H1 (cell line): ENCODE measurements around the gene MBLAC2. TPM values are rescaled to one million over a fixed set of nuclear protein-coding genes. Genes with fewer than 3 reads are reported as not detected.

Source experiments
- CTCF ChIA-PET: fragments of 300-600 bp; sonication (Branson Sonifier 250); formaldehyde crosslinking; loops from one replicate; lab custom pipeline; 2021; ENCODE audit not compliant: partially characterized antibody; lab: Charles Lee
- POLR2A ChIA-PET: fragments of 300-600 bp; sonication (Branson Sonifier 250); formaldehyde crosslinking; loops from one replicate; lab custom pipeline; 2021; ENCODE audit warnings: inconsistent platforms; ENCODE audit not compliant: partially characterized antibody; lab: Charles Lee
- DNase-seq, 2 experiments: peaks; one replicate each; pipeline versions ENCODE4 v3.0.0 to v3.0.0-alpha.2; 2010 to 2022; ENCODE audit warnings: low spot score in 2 of 2, low read depth in 1 of 2, mixed read lengths in 1 of 2
- FAIRE-seq: peaks from 2 replicates; lab custom pipeline; 2011; peaks lifted over from hg19 to GRCh38; lab: Jason Lieb, UNC
- H2AFZ ChIP-seq: 2 replicates; pipeline ENCODE4 v1.8.1; 2012; ENCODE audit warnings: low read length, inconsistent platforms
- H2AK5ac ChIP-seq: 2 replicates; pipeline ENCODE4 v1.6.1; 2013; ENCODE audit warnings: low read depth, low read length
- H2BK120ac ChIP-seq: replicated peaks from 2 replicates; pipeline ENCODE3; 2013; ENCODE audit warnings: low read depth, low read length, inconsistent platforms
- H2BK12ac ChIP-seq: 2 replicates; pipeline ENCODE4 v1.6.1; 2013; ENCODE audit warnings: low read depth, low read length
- H2BK15ac ChIP-seq: 2 replicates; pipeline ENCODE4 v1.6.1; 2013; ENCODE audit warnings: low read length
- H2BK20ac ChIP-seq: 2 replicates; pipeline ENCODE4 v1.6.1; 2013; ENCODE audit warnings: low read length
- H2BK5ac ChIP-seq: 2 replicates; pipeline ENCODE4 v1.6.1; 2013; ENCODE audit warnings: low read depth, low read length
- H3K14ac ChIP-seq: 2 replicates; pipeline ENCODE4 v1.6.1; 2013; ENCODE audit warnings: inconsistent platforms; ENCODE audit not compliant: insufficient read length
- H3K18ac ChIP-seq: 2 replicates; pipeline ENCODE4 v1.6.1; 2013; ENCODE audit warnings: low read length; ENCODE audit errors: extremely low read depth
- H3K23ac ChIP-seq: 2 replicates; pipeline ENCODE4 v1.6.1; 2013; ENCODE audit warnings: inconsistent platforms; ENCODE audit not compliant: insufficient read length
- H3K23me2 ChIP-seq: 2 replicates; pipeline ENCODE4 v1.6.1; 2013; ENCODE audit warnings: low read depth, low read length
- H3K27ac ChIP-seq: 2 replicates; pipeline ENCODE4 v1.6.1; 2011; ENCODE audit warnings: low read depth, low read length, inconsistent platforms
- H3K27me3 ChIP-seq, 4 experiments: replicated peaks in 1 of 4; 1 replicate in 1 of 4; 2 replicates in 3 of 4; pipeline versions ENCODE4 v1.6.1 to v1.8.1; 2011 to 2013; ENCODE audit warnings: low read length in 3 of 4, mild to moderate bottlenecking in 3 of 4, inconsistent platforms in 2 of 4, mixed read lengths in 2 of 4, moderate library complexity in 1 of 4; ENCODE audit not compliant: control insufficient read depth in 3 of 4, insufficient read depth in 3 of 4; ENCODE audit errors: extremely low read depth in 1 of 4
- H3K36me3 ChIP-seq, 4 experiments: 2 replicates each; pipeline versions ENCODE4 v1.6.1 to v1.8.1; 2011 to 2013; ENCODE audit warnings: mild to moderate bottlenecking in 4 of 4, low read length in 3 of 4, moderate library complexity in 2 of 4, control low read depth in 1 of 4, inconsistent platforms in 1 of 4; ENCODE audit not compliant: insufficient read depth in 4 of 4, control insufficient read depth in 2 of 4
- H3K4ac ChIP-seq: replicated peaks from 2 replicates; pipeline ENCODE3; 2013; ENCODE audit warnings: low read length, low read depth, mixed read lengths, inconsistent platforms; ENCODE audit not compliant: insufficient read length
- H3K4me1 ChIP-seq, 4 experiments: replicated peaks in 1 of 4; 1 replicate in 1 of 4; 2 replicates in 3 of 4; pipeline versions ENCODE4 v1.6.1 to v1.8.1; 2011 to 2013; ENCODE audit warnings: low read length in 3 of 4, inconsistent platforms in 2 of 4, mixed read lengths in 1 of 4; ENCODE audit not compliant: insufficient read depth in 4 of 4, control insufficient read depth in 3 of 4
- H3K4me2 ChIP-seq, 2 experiments: 2 replicates each; pipeline versions ENCODE4 v1.6.1 to v1.8.1; 2011 to 2013; ENCODE audit warnings: low read depth in 2 of 2, low read length in 2 of 2, control low read depth in 1 of 2, inconsistent platforms in 1 of 2, mild to moderate bottlenecking in 1 of 2; ENCODE audit not compliant: insufficient read depth in 1 of 2
- H3K4me3 ChIP-seq, 4 experiments: fragments of 200-600, 300-600 bp in 1 of 4; sonication (generic), shearing (Covaris generic), sonication (Bioruptor Twin) in 1 of 4; 2 replicates each; pipeline versions ENCODE4 v1.5.1 to v1.8.1; 2011 to 2016; ENCODE audit warnings: low read length in 4 of 4, low read depth in 3 of 4, control low read depth in 2 of 4, inconsistent platforms in 2 of 4, mild to moderate bottlenecking in 2 of 4, mixed read lengths in 1 of 4, moderate library complexity in 1 of 4; ENCODE audit not compliant: insufficient read depth in 2 of 4; ENCODE audit errors: extremely low read depth in 1 of 4
- H3K56ac ChIP-seq: replicated peaks from 2 replicates; pipeline ENCODE3; 2013; ENCODE audit warnings: low read depth, mild to moderate bottlenecking, mixed read lengths, low read length, inconsistent platforms; ENCODE audit not compliant: insufficient read length
- H3K79me1 ChIP-seq: 2 replicates; pipeline ENCODE4 v1.6.1; 2013; ENCODE audit warnings: low read depth, low read length, control low read depth
- H3K79me2 ChIP-seq, 2 experiments: 2 replicates each; pipeline versions ENCODE4 v1.6.1 to v1.8.1; 2012 to 2013; ENCODE audit warnings: low read length in 2 of 2, mild to moderate bottlenecking in 2 of 2, inconsistent platforms in 1 of 2; ENCODE audit not compliant: insufficient read depth in 2 of 2, control insufficient read depth in 1 of 2
- H3K9ac ChIP-seq, 4 experiments: replicated peaks in 1 of 4; 1 replicate in 1 of 4; 2 replicates in 3 of 4; pipeline versions ENCODE4 v1.6.1 to v1.8.1; 2011 to 2013; ENCODE audit warnings: low read depth in 3 of 4, low read length in 3 of 4, control low read depth in 2 of 4, mild to moderate bottlenecking in 2 of 4, moderate library complexity in 2 of 4, inconsistent platforms in 1 of 4; ENCODE audit errors: extremely low read depth in 1 of 4
- H3K9me3 ChIP-seq, 2 experiments: 2 replicates each; pipeline versions ENCODE4 v1.6.1 to v1.8.1; 2012 to 2013; ENCODE audit warnings: mild to moderate bottlenecking in 2 of 2, moderate library complexity in 2 of 2, control low read depth in 1 of 2, inconsistent platforms in 1 of 2, low read depth in 1 of 2, low read length in 1 of 2, mixed read lengths in 1 of 2; ENCODE audit not compliant: insufficient read depth in 2 of 2
- H4K20me1 ChIP-seq, 2 experiments: replicated peaks in 1 of 2; 2 replicates each; pipeline versions ENCODE3 to v1.8.1; 2011 to 2013; ENCODE audit warnings: inconsistent platforms in 2 of 2, low read length in 2 of 2, mild to moderate bottlenecking in 1 of 2; ENCODE audit not compliant: insufficient read depth in 2 of 2, control insufficient read depth in 1 of 2
- H4K5ac ChIP-seq: 2 replicates; pipeline ENCODE4 v1.6.1; 2013; ENCODE audit warnings: low read length, low read depth, mixed read lengths, inconsistent platforms; ENCODE audit not compliant: insufficient read length
- H4K8ac ChIP-seq: 2 replicates; pipeline ENCODE4 v1.8.0; 2013; ENCODE audit warnings: mild to moderate bottlenecking, moderate library complexity, low read length, inconsistent platforms; ENCODE audit not compliant: insufficient read depth; ENCODE audit errors: extremely low read depth
- H4K91ac ChIP-seq: replicated peaks from 2 replicates; pipeline ENCODE3; 2013; ENCODE audit warnings: low read length, mixed read lengths, inconsistent platforms; ENCODE audit not compliant: insufficient read length
- CREB1 ChIP-seq: IDR thresholded peaks from 2 replicates; pipeline ENCODE4 v1.6.1; 2012; ENCODE audit warnings: inconsistent platforms
- EZH2 ChIP-seq: fragments of 200-600 bp; sonication (generic); IDR thresholded peaks from 2 replicates; pipeline ENCODE4 v1.7.1; 2012; ENCODE audit warnings: low read depth, mild to moderate bottlenecking, moderate library complexity, low read length, inconsistent platforms; ENCODE audit not compliant: severe bottlenecking
- GTF2F1 ChIP-seq: IDR thresholded peaks from 2 replicates; pipeline ENCODE4 v1.6.1; 2012; ENCODE audit warnings: low read depth, low read length, improper control_type of control experiment, borderline replicate concordance
- HDAC2 ChIP-seq, 2 experiments: fragments of 300-600 bp in 1 of 2; sonication (generic) in 1 of 2; IDR thresholded peaks; 2 replicates each; pipeline ENCODE4 v1.6.1; 2011 to 2012; ENCODE audit warnings: low read depth in 2 of 2, low read length in 2 of 2, mild to moderate bottlenecking in 2 of 2, moderate library complexity in 2 of 2, borderline replicate concordance in 1 of 2, inconsistent platforms in 1 of 2
- KDM1A ChIP-seq: fragments of 200-600, 300-600 bp; sonication (generic); IDR thresholded peaks from 2 replicates; pipeline ENCODE4 v1.7.1; 2016; ENCODE audit warnings: mild to moderate bottlenecking, low read length, borderline replicate concordance
- NRF1 ChIP-seq: IDR thresholded peaks from 2 replicates; pipeline ENCODE4 v1.6.1; 2011; ENCODE audit warnings: mild to moderate bottlenecking, low read depth, low read length, improper control_type of control experiment
- RAD21 ChIP-seq, 2 experiments: IDR thresholded peaks in 1 of 2; conservative IDR thresholded peaks in 1 of 2; 2 replicates each; pipeline ENCODE4 v1.6.1; 2011; ENCODE audit warnings: low read depth in 2 of 2, low read length in 2 of 2, improper control_type of control experiment in 1 of 2, inconsistent platforms in 1 of 2, mild to moderate bottlenecking in 1 of 2, moderate library complexity in 1 of 2
- TAF7 ChIP-seq: optimal IDR thresholded peaks from 2 replicates; pipeline ENCODE3; 2011; ENCODE audit warnings: low read depth, mild to moderate bottlenecking, inconsistent platforms, low read length, moderate library complexity, borderline replicate concordance
- TCF12 ChIP-seq: IDR thresholded peaks from 2 replicates; pipeline ENCODE4 v1.6.1; 2011; ENCODE audit warnings: low read depth, mild to moderate bottlenecking, low read length
- polyA plus RNA-seq, 7 experiments: library from polyadenylated mRNA; depleted of rRNA in 3 of 7; stranded (reverse) in 5 of 7; unstranded in 2 of 7; fragments of >200 nt in 5 of 7; fragments of 200-250 nt in 2 of 7; gene quantifications; 1 replicate in 5 of 7; 2 replicates in 1 of 7; 4 replicates in 1 of 7; pipeline versions ENCODE4 v1.2.1 to v1.2.3, GENCODE V29; 2011 to 2013; ENCODE audit warnings: missing spikeins in 2 of 7, mixed read lengths in 2 of 7
- total RNA-seq: library from RNA; stranded (reverse); fragmentation: NEBNext Ultra II Directional; extraction: Animal tissue kit (Norgen Biotek cat#: 25700); gene quantifications from 2 replicates; pipeline ENCODE4 v1.2.1, GENCODE V29; 2021

MBLAC2 gene
- total and polyA plus RNA-seq, 2 of the 8 experiments (the other 6 are each of a cell fraction or from before 2014, with no cell fraction given) = 2.8 to 6.7 TPM

GRCh38 chr5:90518661-90519060 is 44.1 kb upstream of the MBLAC2 start:
- H3K4ac ChIP-seq = no peak overlapping the region
- H3K23ac ChIP-seq = no peak overlapping the region
- H3K36me3 ChIP-seq = peaks cover 0 to 28% (median 1%) of the 10 kb centered on the region in 4 experiments; a peak in 3 of 8 replicates
- no peak overlapping the region for H3K56ac ChIP-seq
- H3K9ac ChIP-seq = no peak overlapping the region
- H2AFZ ChIP-seq = no peak overlapping the region
- no peak overlapping the region for H2BK5ac ChIP-seq
- H4K20me1 ChIP-seq = peaks cover 0 to 2% of the 10 kb centered on the region in 2 experiments
- no peak overlapping the region for H3K4me2 ChIP-seq
- H3K23me2 ChIP-seq = no peaks in the 10 kb centered on the region; the same call in 1 of the 2 replicates
- FAIRE-seq (no peak), DNase-seq (no peak)
- H3K27me3 ChIP-seq = no peaks in the 10 kb centered on the region
- TF ChIP-seq TCF12 (no peak), KDM1A (no peak), GTF2F1 (no peak), HDAC2 (IDR thresholded peaks at IDR 0.05; ENCODE audit: borderline replicate concordance in 1 of 2, low read depth in 2 of 2, low read length in 2 of 2) (no peak), CREB1 (no peak), EZH2 (no peak), TAF7 (no peak), RAD21 (IDR thresholded peaks at IDR 0.05 in 1 of 2, conservative IDR thresholded peaks at IDR 0.05 in 1 of 2; ENCODE audit: low read depth in 2 of 2, low read length in 2 of 2) (no peak), NRF1 (no peak)
- no peak overlapping the region for H3K14ac ChIP-seq
- CTCF ChIA-PET = interaction anchor here (1.1 to 1.5 kb wide), 2 partner anchors 8 to 9 kb away, joined by 3 to 5 read pairs; no protein-coding TSS in a partner anchor
- H4K5ac ChIP-seq = no peak overlapping the region
- no peaks in the 10 kb centered on the region for H3K79me2 ChIP-seq
- H4K91ac ChIP-seq = no peak overlapping the region
- no peak overlapping the region for H2BK12ac ChIP-seq
- H2AK5ac ChIP-seq = no peak overlapping the region
- no peaks in the 10 kb centered on the region; the same call in 1 of the 2 replicates for H3K79me1 ChIP-seq
- no peak overlapping the region for H3K18ac ChIP-seq
- no peak overlapping the region for H2BK120ac ChIP-seq
- H2BK15ac ChIP-seq = no peak overlapping the region
- POLR2A ChIA-PET = interaction anchor here (1.3 kb wide), 1 partner anchor 10 kb away, joined by 9 read pairs; no protein-coding TSS in a partner anchor
- no peaks in the 10 kb centered on the region for H3K9me3 ChIP-seq
- no peaks in the 10 kb centered on the region for H3K4me1 ChIP-seq
- H3K4me3 ChIP-seq = no peak overlapping the region
- no peak overlapping the region for H2BK20ac ChIP-seq
- H3K27ac ChIP-seq = no peak overlapping the region
- H4K8ac ChIP-seq = no peak overlapping the region
